Bronchial smooth muscle cell (primary cell): ENCODE data around the gene BACH1. TPM values are rescaled to one million over a fixed set of nuclear protein-coding genes. Genes with fewer than 3 reads are reported as not detected.

ENCODE experiments used
- total RNA-seq: library from RNA; depleted of rRNA; stranded (reverse); fragments of >200 nt; gene quantifications from 2 replicates; pipeline ENCODE4 v1.2.1, GENCODE V29; 2014

Gene BACH1
- 53.3 and 81.8 TPM in 2 replicates for total RNA-seq

DNA sequence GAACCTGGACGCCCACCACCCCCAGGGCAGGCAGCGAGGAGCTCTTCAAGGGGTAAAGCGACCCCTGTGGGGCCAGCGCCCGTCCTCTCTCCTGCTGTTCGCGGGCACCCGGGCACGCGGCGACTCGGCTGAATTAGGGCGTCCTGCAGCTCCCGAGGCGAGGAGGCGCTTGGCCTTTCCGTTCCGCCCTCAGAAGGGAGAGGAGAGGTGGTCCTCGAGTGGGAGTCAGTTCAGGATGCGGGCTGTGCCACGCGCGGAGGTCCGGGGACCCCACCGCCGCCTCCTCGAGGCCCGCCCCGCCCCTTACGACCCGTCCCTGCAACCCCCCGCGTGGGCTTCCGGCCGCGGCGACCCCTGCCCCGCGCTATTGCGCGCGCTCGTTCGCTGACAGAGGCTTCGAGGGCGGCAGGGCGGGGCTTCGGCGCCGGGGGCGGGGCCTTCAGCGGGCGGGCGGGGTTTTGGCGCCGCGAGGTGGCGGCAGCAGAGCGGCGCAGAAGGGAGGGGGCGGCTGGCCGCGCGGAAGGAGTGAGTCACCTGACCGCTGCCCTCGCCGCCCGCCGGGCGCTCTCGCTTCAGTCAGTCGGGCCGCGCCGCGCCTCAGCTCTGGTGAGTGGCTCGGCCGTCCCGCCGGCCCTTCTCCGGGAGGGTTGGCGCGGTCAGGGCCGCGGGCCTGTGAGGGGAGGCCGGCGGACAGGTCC is at the start of gene BACH1:
Gene BACH1 (plus strand): TSS at position 575 of the 698 bp plus-strand sequence. CDS start 22,359 bp downstream, outside the sequence.

Other genes starting within 250 kb of the BACH1 start
- gene CCT8, start 225.3 kb upstream of the BACH1 start, total RNA-seq = 175 and 179 TPM in 2 replicates
- gene MAP3K7CL, start 168.3 kb upstream of the BACH1 start, total RNA-seq = 1.1 and 3.0 TPM in 2 replicates